ENCODE results near the gene EHD1. TPM values are rescaled to one million over a fixed set of nuclear protein-coding genes. Genes with fewer than 3 reads are reported as not detected.

Gene EHD1
- total RNA-seq, 1 experiment from 2014 or later: 110 TPM

DNA sequence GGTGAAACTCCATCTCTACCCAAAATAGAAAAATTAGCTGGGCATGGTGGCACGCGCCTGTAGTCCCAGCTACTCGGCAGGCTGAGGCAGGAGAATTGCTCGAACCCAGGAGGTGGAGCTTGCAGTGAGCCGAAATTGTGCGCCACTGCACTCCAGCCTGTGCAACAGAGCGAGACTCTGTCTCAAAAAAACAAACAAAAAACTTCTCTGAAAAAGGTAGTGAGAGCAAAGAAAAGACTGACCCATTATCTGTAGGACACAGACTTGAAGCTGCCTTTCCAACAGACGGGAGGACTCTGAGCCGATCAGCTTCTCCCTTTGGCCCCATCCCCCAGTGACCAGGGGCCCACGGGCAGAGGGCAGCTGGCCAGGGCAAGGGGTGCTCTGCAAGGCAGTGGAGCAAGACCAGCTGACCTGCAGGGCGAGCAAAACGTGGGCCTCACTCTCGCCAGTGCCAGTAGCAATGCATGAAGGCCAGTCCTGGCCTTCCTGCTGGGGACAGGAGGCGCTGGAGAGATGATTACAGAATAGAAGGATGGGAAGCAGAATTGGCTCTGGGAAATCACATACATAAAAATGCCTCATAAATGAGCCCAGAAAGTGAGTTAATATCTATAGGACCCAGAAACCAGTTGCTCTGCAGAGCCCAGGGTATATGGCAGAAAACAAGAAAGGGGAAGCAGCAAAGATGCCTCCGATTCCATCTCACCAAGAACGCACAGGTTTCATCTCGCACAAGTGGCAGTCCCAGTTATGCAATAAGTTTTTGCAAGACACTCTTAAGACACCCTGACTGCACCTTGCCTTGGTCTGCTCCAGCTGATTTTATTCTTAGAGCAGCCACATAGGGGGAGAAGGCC is 2.8 kb downstream of the EHD1 start:
- H3F3A ChIP-seq (ENCODE audit: insufficient read depth, low read depth): peaks cover 30% of the 10 kb centered on the region
- H3K4me2 ChIP-seq: peak overlapping the region; percentile 85
- H3K36me3 ChIP-seq (ENCODE audit: low read depth): peaks cover 25% of the 10 kb centered on the region
- BruUV-seq (replicated peaks): no TSS peak
- DNase-seq: no peak
- no peak for TF ChIP-seq EZH2 (IDR thresholded peaks at IDR 0.05; ENCODE audit: low read depth)
- TF ChIP-seq, protein P1, sequence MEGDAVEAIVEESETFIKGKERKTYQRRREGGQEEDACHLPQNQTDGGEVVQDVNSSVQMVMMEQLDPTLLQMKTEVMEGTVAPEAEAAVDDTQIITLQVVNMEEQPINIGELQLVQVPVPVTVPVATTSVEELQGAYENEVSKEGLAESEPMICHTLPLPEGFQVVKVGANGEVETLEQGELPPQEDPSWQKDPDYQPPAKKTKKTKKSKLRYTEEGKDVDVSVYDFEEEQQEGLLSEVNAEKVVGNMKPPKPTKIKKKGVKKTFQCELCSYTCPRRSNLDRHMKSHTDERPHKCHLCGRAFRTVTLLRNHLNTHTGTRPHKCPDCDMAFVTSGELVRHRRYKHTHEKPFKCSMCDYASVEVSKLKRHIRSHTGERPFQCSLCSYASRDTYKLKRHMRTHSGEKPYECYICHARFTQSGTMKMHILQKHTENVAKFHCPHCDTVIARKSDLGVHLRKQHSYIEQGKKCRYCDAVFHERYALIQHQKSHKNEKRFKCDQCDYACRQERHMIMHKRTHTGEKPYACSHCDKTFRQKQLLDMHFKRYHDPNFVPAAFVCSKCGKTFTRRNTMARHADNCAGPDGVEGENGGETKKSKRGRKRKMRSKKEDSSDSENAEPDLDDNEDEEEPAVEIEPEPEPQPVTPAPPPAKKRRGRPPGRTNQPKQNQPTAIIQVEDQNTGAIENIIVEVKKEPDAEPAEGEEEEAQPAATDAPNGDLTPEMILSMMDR (conservative IDR thresholded peaks at IDR 0.05): no peak
- no peak overlapping the region; the same call in 1 of the 2 replicates for H3K27ac ChIP-seq
- ChIA-PET POLR2A (ENCODE audit: unreplicated experiment) (interaction anchor here (0.5 to 0.7 kb wide), 2 partner anchors 27 to 63 kb away, joined by 3 to 25 read pairs; no protein-coding TSS in a partner anchor), CTCF (interaction anchor here (1.3 to 2.6 kb wide), 3 partner anchors 13 to 27 kb away, joined by 3 to 23 read pairs (median 9); no protein-coding TSS in a partner anchor)
- H3K27me3 ChIP-seq (ENCODE audit: insufficient read depth, low read depth): no peaks in the 10 kb centered on the region
- no peaks in the 10 kb centered on the region for H3K9me2 ChIP-seq (ENCODE audit: insufficient read depth)
- no peak overlapping the region for H2AFZ ChIP-seq
- no peaks in the 10 kb centered on the region for H3K9me3 ChIP-seq (ENCODE audit: insufficient read depth, low read depth)
- H3K4me3 ChIP-seq: peak overlapping the region; percentile 68; the same call in 1 of the 2 replicates
- intact Hi-C loops (cut with micrococcal nuclease; ENCODE audit: unreplicated experiment): loop anchor here (2.0 to 5.0 kb wide), 2 partner anchors 33 to 41 kb away; partner anchors contain the start of genes ATG2A and CDC42BPG
- peaks cover 84% of the 10 kb centered on the region for H3K79me2 ChIP-seq (ENCODE audit: low read depth)
- peaks cover 43% of the 10 kb centered on the region for H3K4me1 ChIP-seq (replicated peaks; ENCODE audit: insufficient read depth)
- H4K20me1 ChIP-seq (ENCODE audit: insufficient read depth): peaks cover 52% of the 10 kb centered on the region

DNA sequence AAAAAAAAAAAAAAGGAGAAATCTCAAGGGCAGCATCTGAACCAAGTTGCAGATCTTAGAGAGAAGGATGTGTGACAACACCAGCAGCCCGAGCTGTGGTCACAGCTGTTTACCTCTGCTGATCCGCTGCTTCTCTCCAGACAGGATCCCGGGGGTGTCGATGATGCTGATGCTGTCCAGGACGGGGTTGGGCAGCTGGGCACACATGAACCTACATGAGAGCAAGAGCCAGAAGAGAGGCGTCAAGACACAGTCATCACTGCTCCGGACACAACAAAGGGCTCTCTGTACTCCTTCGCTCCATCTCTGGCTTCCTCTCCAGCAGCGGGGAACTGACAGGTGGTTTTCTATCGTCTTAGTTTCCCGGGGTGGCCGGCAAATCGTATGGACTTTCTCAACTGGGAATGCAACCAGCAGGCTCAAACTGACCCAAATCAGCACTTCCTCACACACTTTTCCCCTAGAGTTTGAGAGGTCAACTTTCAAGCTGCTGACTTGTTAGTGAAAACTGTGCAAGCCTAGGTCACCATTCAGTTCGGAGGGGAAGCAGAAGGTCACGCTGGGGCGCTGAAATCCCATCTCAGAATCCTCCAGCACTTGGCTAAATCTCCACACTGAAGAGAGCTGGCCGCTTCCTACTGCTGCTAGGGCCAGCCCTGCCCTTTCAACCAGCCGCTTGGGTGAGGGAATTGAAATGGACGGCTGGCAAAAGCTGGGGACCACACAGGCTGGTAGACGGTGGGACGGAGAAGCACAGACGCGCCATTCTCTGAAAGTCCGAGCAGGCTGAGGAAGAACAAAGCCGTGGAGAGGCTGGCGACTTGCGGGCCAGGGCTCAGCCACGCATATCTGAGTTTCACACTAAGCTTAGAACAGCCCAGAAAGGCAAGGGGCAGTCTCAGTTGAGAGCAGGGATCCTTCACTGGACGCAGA is 3.8 kb downstream of the EHD1 start:
- CTCF ChIA-PET: no interaction called here
- peaks cover 51% of the 10 kb centered on the region for H3K4me1 ChIP-seq (replicated peaks; ENCODE audit: insufficient read depth)

More for the DNA sequence above, 3.8 kb downstream of the EHD1 start:
- Histone ChIP-seq H4K20me1 (ENCODE audit: insufficient read depth) (peaks cover 60% of the 10 kb centered on the region), H3F3A (ENCODE audit: insufficient read depth, low read depth) (peaks cover 32% of the 10 kb centered on the region), H3K9me3 (ENCODE audit: insufficient read depth, low read depth) (no peaks in the 10 kb centered on the region), H3K4me2 (peak overlapping the region; percentile 85; the same call in 1 of the 2 replicates), H3K27ac (no peak overlapping the region), H3K36me3 (ENCODE audit: low read depth) (peaks cover 25% of the 10 kb centered on the region), H2AFZ (no peak overlapping the region), H3K79me2 (ENCODE audit: low read depth) (peaks cover 91% of the 10 kb centered on the region), H3K27me3 (ENCODE audit: insufficient read depth, low read depth) (no peaks in the 10 kb centered on the region), H3K4me3 (no peak overlapping the region), H3K9me2 (ENCODE audit: insufficient read depth) (no peaks in the 10 kb centered on the region)
- TF ChIP-seq EZH2 (IDR thresholded peaks at IDR 0.05; ENCODE audit: low read depth): no peak
- TF ChIP-seq, protein P1 (conservative IDR thresholded peaks at IDR 0.05): no peak
- POLR2A ChIA-PET (ENCODE audit: unreplicated experiment): interaction anchor here (0.7 kb wide), 1 partner anchor 206 kb away, joined by 3 read pairs; no protein-coding TSS in a partner anchor
- intact Hi-C loops (cut with micrococcal nuclease; ENCODE audit: unreplicated experiment): loop anchor here (5.0 kb wide), 1 partner anchor 32 kb away; the partner anchor contains the start of gene CDC42BPG
- BruUV-seq (replicated peaks): no TSS peak
- no peak for DNase-seq

All from PC-9 (cell line).